Stimulated activated CD4-positive, alpha-beta T cell treated with anti-CD3 and anti-CD28 coated beads, Interleukin-4, amount 100 ng/mL, for 1 hour (primary cell): ENCODE data around the gene GFOD2.
A peak's percentile ranks its signal among the peaks of the same experiment; 100 is the strongest.

Experiments used
- DNase-seq: peaks from one replicate; pipeline ENCODE4 v3.0.0-alpha.2; 2020

Gene GFOD2

DNA sequence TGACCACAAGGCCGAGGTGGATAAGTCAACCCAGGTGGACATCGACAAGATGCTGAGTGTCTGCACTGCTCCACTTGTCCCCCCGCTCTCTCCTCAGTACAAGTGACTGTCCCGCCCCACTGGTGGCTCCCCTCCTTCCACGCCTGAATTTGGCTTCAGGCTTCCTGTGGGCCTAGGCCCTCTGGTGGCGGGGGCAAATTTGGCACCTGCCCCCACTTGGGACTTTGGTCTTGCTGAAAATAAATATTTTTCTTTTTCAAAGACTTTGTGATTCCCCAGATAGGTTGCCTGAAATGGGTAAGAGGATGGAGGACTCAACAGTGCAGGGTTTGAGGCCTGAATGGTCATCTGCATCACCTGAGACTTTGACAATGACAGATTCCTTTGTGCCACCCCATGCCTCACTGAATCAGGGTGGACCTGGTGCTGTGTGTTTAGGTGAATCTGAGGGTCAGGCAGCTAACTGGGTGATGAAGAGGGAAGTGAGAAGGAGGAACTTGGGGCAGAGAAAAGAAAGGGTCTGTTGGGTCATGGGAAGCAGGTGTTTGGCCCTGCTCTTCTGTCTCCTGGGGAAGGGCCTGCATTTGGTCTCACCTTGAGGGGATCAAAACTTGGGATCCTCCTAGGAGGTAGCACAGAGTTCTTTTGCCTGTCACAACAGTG, 50.5 kb downstream of the GFOD2 start:
- no peak for DNase-seq

DNA sequence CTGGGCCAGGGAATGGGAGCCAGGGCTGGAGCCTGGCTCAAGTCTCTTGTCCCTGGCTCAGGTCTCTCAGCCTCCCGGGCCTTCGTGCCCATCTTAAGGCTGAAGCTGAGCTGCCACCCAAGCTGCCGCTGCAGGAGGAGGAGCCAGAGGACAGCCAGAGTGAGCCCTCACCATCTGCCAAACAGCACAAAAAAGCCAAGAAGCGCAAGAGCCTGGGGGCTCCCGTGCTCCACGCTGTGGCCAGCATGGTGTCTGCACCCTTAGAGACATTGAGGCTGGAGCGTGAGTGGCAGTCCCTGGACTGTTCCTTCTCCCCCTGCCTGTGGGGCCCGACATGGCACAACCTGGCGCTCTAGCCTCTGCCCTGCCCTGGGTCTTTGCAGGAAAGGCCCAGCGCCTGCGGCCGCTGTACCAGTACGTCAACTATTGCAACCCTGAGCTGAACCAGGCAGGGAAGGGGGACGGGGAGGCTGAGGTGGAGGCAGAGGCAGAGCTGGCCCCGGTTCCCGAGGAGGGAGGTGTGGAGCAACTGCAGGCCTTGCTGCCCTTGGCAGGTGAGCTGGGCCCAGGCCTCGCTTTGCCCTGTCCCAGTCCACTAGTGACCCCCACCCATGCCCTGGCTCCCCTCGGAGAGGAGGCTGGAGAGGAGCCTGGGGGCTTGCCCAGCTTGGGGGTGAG, 51.2 kb downstream of the GFOD2 start:
- DNase-seq, result peak; percentile 79

DNA sequence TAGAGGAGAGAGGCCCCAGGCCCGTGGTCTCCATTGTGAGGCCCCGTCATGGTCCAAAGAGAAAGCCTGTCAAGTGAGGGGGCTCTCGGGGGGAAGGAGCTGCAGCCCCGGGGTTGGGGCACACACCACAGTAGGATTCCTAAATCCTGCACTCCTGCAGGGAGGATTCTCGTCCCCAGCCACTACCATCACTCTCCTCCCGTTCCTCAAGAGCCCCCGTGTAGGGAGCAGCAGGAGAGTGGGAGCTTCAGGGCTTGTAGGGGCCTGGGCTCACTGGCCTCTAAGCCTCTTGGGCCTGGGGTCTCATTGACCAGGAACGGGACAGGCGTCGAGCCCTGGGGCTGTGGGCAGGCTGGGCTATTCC, 51.7 kb downstream of the GFOD2 start:
- DNase-seq, result no peak

- peak; percentile 81 for DNase-seq
These were observed 52.3 kb downstream of the GFOD2 start, which contains the start of the genes C16orf86 and ENKD1 for GRCh38 chr16:67666559-67667452. TSS of gene C16orf86 (plus strand) at chr16:67666814. CDS start at chr16:67666971, 157 bp downstream. TSS of gene ENKD1 (minus strand) at chr16:67666750. CDS start at chr16:67666442, 308 bp downstream.

- no peak for DNase-seq
These were observed 53.0 kb downstream of the GFOD2 start for GRCh38 chr16:67666032-67666551.

DNA sequence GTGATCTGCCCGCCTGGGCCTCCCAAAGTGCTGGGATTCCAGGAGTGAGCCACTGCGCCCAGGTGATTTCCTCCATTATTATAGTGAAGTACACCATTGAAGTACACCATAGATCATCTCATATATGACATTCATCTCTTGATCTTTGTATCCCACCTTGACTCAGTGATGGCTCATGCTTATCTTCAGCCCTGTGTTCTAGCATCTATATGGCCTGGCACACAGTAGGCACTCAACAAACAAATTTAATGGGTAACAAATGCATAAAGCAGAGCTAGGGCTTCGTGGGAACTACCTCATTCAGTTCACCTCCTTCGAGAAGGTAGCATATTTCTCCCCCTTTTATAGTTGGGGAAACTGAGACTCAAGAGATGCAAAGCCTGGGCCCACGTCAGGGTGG, 53.5 kb downstream of the GFOD2 start:
- no peak for DNase-seq

DNA sequence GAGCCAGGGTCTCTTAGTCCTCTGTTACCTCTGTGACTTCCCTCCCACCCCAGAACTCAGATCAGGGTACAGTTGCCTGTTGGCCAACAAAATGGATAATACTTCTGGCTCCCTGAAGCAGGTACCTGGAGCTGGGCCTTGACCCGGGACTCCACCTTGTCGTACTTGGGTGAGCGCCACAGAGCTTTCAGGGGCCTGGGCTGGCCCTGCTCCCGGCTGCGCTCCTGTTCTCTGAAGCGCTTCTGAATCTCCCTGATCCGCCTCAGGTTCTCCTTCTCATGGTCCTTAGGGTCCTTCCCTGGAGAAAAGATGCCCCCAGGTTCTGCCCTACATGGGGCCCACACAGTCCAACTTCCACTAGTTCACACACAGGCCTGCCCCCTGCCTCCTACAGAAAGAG, 54.2 kb downstream of the GFOD2 start:
- DNase-seq, result no peak

GRCh38 chr16:67664258-67664657, 54.9 kb downstream of the GFOD2 start:
- no peak for DNase-seq

GRCh38 chr16:67663877-67664222, 55.3 kb downstream of the GFOD2 start:
- DNase-seq, result no peak

GRCh38 chr16:67663151-67663876, 55.8 kb downstream of the GFOD2 start:
- DNase-seq, result peak; percentile 40

DNA sequence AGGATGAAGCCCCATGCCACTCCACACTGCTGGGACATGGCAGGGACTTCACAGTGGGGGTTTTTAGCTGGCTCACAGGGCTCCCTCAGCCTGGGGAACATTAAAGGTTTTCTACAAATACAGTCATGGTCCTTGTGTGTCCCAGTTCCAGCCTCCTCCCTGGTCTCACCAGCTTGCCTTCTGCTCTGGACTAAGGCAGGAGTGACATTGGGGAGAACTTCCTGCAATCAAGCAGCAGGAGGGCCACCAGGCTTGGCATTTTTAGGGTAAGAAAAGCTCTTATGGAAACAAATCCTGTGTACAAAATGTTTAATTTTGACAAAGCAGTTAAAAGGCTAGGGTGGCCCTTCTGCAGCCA, 56.5 kb downstream of the GFOD2 start:
- no peak for DNase-seq

DNA sequence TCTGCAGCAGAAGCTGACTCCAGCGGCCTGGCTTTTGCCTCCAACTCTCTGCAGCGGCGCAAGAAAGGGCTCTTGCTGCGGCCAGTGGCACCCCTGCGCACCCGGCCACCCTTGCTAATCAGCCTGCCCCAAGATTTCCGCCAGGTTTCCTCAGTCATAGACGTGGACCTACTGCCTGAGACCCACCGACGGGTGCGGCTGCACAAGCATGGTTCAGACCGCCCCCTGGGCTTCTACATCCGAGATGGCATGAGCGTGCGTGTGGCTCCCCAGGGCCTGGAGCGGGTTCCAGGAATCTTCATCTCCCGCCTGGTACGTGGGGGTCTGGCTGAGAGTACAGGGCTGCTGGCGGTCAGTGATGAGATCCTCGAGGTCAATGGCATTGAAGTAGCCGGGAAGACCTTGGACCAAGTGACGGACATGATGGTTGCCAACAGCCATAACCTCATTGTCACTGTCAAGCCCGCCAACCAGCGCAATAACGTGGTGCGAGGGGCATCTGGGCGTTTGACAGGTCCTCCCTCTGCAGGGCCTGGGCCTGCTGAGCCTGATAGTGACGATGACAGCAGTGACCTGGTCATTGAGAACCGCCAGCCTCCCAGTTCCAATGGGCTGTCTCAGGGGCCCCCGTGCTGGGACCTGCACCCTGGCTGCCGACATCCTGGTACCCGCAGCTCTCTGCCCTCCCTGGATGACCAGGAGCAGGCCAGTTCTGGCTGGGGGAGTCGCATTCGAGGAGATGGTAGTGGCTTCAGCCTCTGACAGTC, 57.0 kb downstream of the GFOD2 start:
- DNase-seq, result no peak

DNA sequence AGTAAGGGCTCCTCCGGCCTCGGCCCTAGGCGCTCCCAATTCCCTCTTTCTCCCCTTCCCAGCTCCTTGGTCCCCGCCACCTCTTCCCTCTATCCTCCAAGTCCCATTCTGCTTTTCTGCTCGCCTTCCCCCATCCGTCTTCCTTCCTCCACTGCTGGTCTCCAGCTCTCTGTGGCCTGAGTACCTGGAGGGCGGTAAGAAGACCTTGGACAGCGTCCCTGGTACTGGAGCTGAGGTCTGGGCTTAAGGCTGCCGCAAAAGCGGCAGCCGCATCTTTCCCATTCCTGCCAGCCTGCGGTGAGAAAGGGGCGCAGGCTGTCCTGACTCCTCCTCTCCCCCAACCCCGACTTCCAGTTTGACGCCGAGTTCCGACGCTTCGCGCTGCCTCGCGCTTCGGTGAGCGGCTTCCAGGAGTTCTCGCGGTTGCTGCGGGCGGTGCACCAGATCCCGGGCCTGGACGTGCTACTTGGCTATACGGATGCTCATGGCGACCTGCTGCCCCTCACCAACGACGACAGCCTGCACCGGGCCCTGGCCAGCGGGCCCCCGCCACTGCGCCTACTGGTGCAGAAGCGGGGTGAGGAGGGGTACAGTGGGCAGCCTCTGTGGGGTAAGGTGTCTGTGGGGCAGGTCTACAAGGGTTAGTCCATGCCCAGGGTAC, 57.9 kb downstream of the GFOD2 start:
- DNase-seq, result no peak

- peak; percentile 92 for DNase-seq
These were observed 58.5 kb downstream of the GFOD2 start, which contains the start of gene PARD6A for GRCh38 chr16:67660564-67661028. TSS of gene PARD6A (plus strand) at chr16:67660960. CDS start at chr16:67661039, 79 bp downstream.

GRCh38 chr16:67659675-67660563, 59.2 kb downstream of the GFOD2 start, which contains the start of gene ACD:
TSS of gene ACD (minus strand) at chr16:67660260. CDS start at chr16:67660220, 40 bp downstream.
- peak; percentile 95 for DNase-seq

- DNase-seq, result no peak
These were observed 60.1 kb downstream of the GFOD2 start for GRCh38 chr16:67658849-67659674.

- no peak for DNase-seq
These were observed 61.2 kb downstream of the GFOD2 start for GRCh38 chr16:67657751-67658518.

DNA sequence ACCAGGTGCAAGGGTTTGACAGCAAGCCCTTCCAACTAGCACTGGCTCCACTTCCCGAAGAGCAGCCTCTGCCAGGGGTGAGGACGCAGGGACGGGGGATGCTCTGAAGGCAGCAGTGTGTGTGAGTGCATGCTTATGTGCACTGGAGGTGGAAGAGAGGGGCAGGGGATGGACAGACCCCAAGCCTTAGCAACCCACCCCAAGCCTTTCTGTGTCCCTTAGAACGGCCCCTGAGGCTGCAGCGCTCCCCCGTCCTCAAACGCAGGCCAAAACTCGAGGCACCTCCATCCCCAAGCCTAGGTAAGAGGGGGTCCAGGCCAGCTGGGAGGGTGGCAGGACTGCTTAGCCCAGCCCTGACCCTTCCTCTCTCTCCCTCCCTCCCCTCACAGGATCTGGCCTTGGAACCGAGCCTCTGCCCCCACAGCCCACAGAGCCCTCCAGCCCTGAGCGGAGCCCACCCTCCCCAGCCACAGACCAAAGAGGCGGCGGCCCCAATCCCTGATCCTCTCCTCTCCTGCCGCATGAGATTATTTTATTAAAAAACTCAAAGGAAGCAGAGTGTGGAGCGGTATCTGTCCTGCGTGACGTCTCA, 62.0 kb downstream of the GFOD2 start:
- DNase-seq, result no peak
